ENCODE data around the gene RPS26. TPM values are rescaled to one million over a fixed set of nuclear protein-coding genes. Genes with fewer than 3 reads are reported as not detected.

Gene RPS26
- total RNA-seq, 2 experiments from 2014 or later: 118 to 126 TPM

- Mint-ChIP-seq H3K36me3 (ENCODE audit: low read depth) (no peaks in the 10 kb centered on the region), H3K27me3 (peaks cover 17% of the 10 kb centered on the region), H3K27ac (no peak overlapping the region), H3K9me3 (no peaks in the 10 kb centered on the region), H3K4me1 (ENCODE audit: low read depth) (peaks cover 14% of the 10 kb centered on the region), H3K4me3 (peak overlapping the region; percentile 83)
- Histone ChIP-seq H3K27ac (ENCODE audit: low read depth in 1 of 2, low read length in 2 of 2) (no peak overlapping the region), H3K4me1 (ENCODE audit: insufficient read depth, low read length) (peaks cover 21% of the 10 kb centered on the region), H3K4me3 (ENCODE audit: low read length) (peak overlapping the region; percentile 76), H3K9me3 (ENCODE audit: control insufficient read depth in 1 of 2, insufficient read depth in 1 of 2, low read length in 2 of 2) (no peaks in the 10 kb centered on the region), H3K36me3 (ENCODE audit: insufficient read depth, low read length) (no peaks in the 10 kb centered on the region), H3K27me3 (ENCODE audit: control insufficient read depth in 1 of 2, insufficient read depth in 2 of 2, low read length in 2 of 2) (peaks cover 14 to 23% of the 10 kb centered on the region in 2 experiments)
- DNase-seq (no peak), ATAC-seq (ENCODE audit: poor library complexity) (no peak)
- intact Hi-C loops (cut with DNase I, micrococcal nuclease): no loop called here
- ChIA-PET CTCF (interaction anchor here (0.5 to 5.1 kb wide), 3 partner anchors 23 to 313 kb away, joined by 3 to 32 read pairs (median 4); partner anchors contain the start of gene PA2G4), POLR2A (interaction anchor here (0.6 to 3.7 kb wide), 4 partner anchors 24 to 107 kb away, joined by 3 to 35 read pairs (median 4); partner anchors contain the start of genes PA2G4, RAB5B and RPL41)
- no peak for TF ChIP-seq CTCF (IDR thresholded peaks at IDR 0.05)
Measured at GRCh38 chr12:56080556-56081138, 38.9 kb downstream of the RPS26 start.

- DNase-seq: no peak
- no peak for TF ChIP-seq CTCF (IDR thresholded peaks at IDR 0.05)
- intact Hi-C loops (cut with DNase I, micrococcal nuclease): loop anchor here in 1 of 2 experiments (2.0 kb wide), 1 partner anchor 19 kb away; no protein-coding TSS in a partner anchor
- Mint-ChIP-seq H3K36me3 (ENCODE audit: low read depth) (no peaks in the 10 kb centered on the region), H3K27me3 (peaks cover 17% of the 10 kb centered on the region), H3K9me3 (no peaks in the 10 kb centered on the region), H3K27ac (no peak overlapping the region), H3K4me3 (peak overlapping the region; percentile 83), H3K4me1 (ENCODE audit: low read depth) (peaks cover 14% of the 10 kb centered on the region)
- Histone ChIP-seq H3K27ac (ENCODE audit: low read depth in 1 of 2, low read length in 2 of 2) (no peak overlapping the region), H3K27me3 (ENCODE audit: control insufficient read depth in 1 of 2, insufficient read depth in 2 of 2, low read length in 2 of 2) (peaks cover 14 to 23% of the 10 kb centered on the region in 2 experiments), H3K4me1 (ENCODE audit: insufficient read depth, low read length) (peaks cover 21% of the 10 kb centered on the region), H3K9me3 (ENCODE audit: control insufficient read depth in 1 of 2, insufficient read depth in 1 of 2, low read length in 2 of 2) (no peaks in the 10 kb centered on the region), H3K36me3 (ENCODE audit: insufficient read depth, low read length) (no peaks in the 10 kb centered on the region), H3K4me3 (ENCODE audit: low read length) (no peak overlapping the region)
- POLR2A ChIA-PET: interaction anchor here (0.9 to 3.7 kb wide), 3 partner anchors 23 to 108 kb away, joined by 3 to 35 read pairs (median 4); partner anchors contain the start of genes PA2G4, RAB5B and RPL41
- ATAC-seq (ENCODE audit: poor library complexity): no peak
- CTCF ChIA-PET: interaction anchor here (5.1 kb wide), 1 partner anchor 22 kb away, joined by 32 read pairs; the partner anchor contains the start of gene PA2G4
Measured at GRCh38 chr12:56081393-56082347, 40.0 kb downstream of the RPS26 start.

GRCh38 chr12:56082382-56082781, 40.7 kb downstream of the RPS26 start:
- POLR2A ChIA-PET: interaction anchor here (3.7 kb wide), 1 partner anchor 22 kb away, joined by 35 read pairs; the partner anchor contains the start of gene PA2G4
- Mint-ChIP-seq H3K4me3 (no peak overlapping the region), H3K27me3 (peaks cover 17% of the 10 kb centered on the region), H3K9me3 (no peaks in the 10 kb centered on the region), H3K27ac (no peak overlapping the region), H3K36me3 (ENCODE audit: low read depth) (no peaks in the 10 kb centered on the region), H3K4me1 (ENCODE audit: low read depth) (peaks cover 14% of the 10 kb centered on the region)
- no peak for TF ChIP-seq CTCF (IDR thresholded peaks at IDR 0.05)
- no peak for DNase-seq
- Histone ChIP-seq H3K27ac (ENCODE audit: low read depth in 1 of 2, low read length in 2 of 2) (no peak overlapping the region), H3K36me3 (ENCODE audit: insufficient read depth, low read length) (no peaks in the 10 kb centered on the region), H3K4me1 (ENCODE audit: insufficient read depth, low read length) (peaks cover 21% of the 10 kb centered on the region), H3K4me3 (ENCODE audit: low read length) (no peak overlapping the region), H3K27me3 (ENCODE audit: control insufficient read depth in 1 of 2, insufficient read depth in 2 of 2, low read length in 2 of 2) (peaks cover 14 to 23% of the 10 kb centered on the region in 2 experiments), H3K9me3 (ENCODE audit: control insufficient read depth in 1 of 2, insufficient read depth in 1 of 2, low read length in 2 of 2) (no peaks in the 10 kb centered on the region)
- intact Hi-C loops (cut with DNase I, micrococcal nuclease): loop anchor here in 1 of 2 experiments (2.0 kb wide), 1 partner anchor 18 kb away; no protein-coding TSS in a partner anchor
- no peak for ATAC-seq (ENCODE audit: poor library complexity)
- CTCF ChIA-PET: no interaction called here

Data from CD4-positive, alpha-beta T cell (primary cell).